Inflammatory macrophage treated with lipopolysaccharide for 4 hours (primary cell): ENCODE measurements around the gene PTEN.
"Not testable (repeated sequence)": the region's sequence is repeated elsewhere in the genome, so short reads cannot be mapped to it uniquely, and the experiment has no call there.

Experiments
- DNase-seq: peaks from one replicate; pipeline ENCODE4 v3.0.0-alpha.2; 2020

Gene PTEN

DNA sequence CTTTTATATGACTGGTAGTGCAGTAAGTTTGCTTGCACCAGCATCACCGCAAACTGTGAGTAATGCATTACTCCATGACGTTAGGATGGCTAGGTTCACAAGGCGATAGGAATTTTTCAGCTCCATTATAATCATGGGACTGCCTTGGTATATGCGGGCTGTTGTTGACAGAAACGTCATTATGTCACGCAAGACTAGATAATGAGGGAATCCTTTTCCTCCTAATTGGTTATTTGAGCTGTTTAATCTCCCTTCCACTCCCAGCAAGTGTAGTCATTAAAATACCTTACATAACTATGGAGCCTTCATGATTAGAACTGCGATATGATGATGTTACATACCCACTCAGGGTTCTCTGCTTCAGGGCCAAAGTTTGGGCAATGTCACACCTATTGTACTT lies 17.4 kb upstream of the PTEN start:
- DNase-seq: no peak

DNA sequence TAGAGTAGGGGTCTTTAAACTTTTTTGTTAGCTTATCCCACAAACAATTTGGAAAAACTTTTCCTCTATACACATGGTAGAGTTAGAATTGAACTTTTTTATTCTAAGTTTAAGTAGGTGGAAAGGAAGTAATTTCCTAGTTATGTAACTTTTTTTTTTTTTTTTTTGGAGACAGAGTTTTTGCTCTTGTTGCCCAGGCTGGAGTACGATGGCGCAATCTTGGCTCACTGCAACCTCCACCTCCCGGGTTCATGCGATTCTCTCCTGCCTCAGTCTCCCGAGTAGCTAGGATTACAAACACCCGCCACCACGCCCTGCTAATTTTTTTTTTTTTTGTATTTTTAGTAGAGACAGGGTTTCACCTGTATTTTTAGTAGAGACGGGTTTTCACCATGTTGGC lies 16.7 kb upstream of the PTEN start:
- DNase-seq: not testable (repeated sequence)

DNA sequence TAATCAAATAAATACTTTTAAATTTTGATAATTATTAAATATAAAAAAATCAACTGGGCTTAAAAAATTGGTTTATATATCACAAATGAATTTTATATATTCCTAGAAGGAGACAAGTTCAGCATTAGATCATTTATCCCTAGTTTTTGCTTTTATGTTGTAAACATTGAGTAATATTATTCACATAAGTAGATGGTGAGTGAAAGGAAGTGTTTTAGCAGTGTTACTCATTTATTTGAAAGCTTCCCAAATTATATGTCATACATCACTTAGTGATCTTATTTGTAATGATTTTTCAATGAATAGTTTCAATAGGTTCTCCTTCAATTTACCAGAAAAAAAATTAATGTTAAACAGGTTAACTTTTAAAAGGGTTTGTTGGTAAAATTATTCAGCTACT lies 15.9 kb upstream of the PTEN start:
- peak; percentile 44 for DNase-seq

DNA sequence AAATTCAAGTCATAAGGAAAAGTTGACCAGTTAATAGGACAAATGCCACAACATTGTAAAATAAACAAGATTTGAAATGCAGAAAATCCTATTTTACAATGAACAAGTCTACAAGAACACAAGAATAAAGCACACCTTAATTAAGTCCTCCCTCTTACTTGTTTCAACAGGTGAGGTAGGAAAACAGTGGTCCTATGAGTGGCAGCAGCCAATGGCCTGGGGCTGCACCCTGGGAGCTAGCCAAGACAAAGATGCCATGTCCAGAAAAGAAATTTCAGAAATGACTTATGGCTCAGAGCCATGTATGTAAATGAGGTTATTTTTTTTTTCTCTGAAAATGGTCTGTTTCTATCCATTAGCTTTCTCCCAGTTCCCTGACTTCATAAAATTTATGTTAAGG lies 14.4 kb upstream of the PTEN start:
- no peak for DNase-seq

DNA sequence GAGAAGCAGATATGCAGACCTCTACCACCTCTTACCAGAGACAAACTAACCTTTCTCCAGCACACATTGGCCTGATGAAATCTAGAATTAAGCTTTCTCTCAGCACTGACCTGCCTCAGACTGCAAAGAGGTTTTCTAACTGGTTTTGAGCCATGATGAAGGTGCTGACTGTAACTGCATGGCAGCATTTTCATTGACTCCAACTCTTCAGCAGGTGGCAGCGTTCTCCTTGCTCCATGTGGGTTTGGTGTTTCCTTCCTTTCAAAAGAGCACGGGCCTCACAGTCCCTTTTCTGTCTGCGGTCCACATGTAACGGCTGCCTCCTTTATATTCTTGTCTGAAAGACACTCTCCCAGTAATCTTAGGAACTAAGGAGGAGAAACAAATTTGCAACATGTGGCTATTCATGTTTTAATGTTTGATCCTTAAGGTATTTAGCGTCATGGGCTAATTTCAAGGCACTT lies 12.7 kb upstream of the PTEN start:
- peak; percentile 43 for DNase-seq

DNA sequence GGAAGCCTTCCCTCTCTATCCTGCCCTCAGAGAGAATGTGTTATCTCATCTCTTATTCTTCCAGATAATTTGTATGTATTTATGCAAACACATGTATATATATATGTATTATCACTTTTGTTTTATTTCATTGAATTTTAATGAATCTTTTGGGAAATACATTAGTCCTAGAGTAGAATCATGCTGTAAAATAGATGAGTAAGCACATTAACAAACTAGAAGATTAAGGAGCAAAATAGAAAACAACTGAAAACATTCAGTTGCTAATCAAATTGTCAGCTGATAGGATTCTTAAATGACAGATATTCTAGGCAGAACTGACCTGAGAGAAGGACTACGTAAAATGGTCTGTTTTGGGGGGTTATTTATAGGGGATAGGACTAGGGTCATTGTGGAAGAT lies 11.3 kb upstream of the PTEN start:
- DNase-seq: no peak

DNA sequence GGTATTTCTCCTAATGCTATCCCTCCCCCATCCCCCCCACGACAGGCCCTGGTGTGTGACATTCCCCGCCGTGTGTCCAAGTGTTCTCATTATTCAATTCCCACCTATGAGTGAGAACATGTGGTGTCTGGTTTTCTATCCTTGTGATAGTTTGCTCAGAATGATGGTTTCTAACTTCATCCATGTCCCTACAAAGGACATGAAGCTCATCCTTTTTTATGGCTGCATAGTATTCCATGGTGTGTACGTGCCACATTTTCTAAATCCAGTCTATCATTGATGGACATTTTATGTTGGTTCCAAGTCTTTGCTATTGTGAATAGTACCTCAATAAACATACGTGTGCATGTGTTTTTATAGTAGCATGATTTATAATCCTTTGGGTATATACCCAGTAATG lies 8.2 kb upstream of the PTEN start:
- DNase-seq: not testable (repeated sequence)

DNA sequence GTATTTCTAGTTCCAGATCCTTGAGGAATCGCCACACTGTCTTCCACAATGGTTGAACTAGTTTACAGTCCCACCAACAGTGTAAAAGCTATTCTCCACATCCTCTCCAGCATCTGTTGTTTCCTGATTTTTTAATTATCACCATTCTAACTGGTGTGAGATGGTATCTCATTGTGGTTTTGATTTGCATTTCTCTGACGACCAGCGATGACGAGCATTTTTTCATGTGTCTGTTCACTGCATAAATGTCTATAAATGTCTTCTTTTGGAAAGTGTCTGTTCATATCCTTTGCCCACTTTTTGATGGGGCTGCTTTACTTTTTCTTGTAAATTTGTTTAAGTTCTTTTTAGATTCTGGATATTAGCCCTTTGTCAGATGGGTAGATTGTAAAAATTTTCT lies 7.8 kb upstream of the PTEN start:
- not testable (repeated sequence) for DNase-seq

DNA sequence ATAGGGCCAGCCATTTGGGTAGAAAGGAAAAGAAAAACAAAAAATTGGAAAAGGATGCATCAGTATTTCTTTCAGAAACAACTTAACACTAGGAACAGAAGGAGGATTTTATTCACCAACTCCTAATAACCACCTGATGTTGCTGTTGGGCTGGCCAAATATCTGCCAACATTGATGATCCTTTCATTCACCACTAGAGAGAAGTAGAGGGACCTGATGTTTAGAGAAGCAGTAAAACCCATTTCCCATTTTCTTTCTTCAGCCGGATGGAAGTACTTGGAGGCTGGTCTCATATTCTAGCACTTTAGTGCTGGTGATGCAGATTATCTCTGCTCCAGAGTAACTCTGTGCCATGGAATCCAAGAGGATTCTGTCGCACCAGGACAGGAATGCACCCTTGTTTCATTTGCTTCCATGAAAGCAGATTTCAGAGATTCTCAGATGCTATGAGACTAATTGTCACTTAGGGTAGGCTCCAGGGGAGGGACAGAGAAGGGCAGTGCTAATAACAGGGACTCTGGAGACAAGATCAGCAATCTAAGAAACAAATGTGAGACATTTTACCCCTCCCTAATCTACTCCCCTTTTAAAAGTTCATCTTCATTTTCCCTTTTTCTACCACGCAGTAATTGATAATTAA lies 3.1 kb upstream of the PTEN start:
- DNase-seq: peak; percentile 84

DNA sequence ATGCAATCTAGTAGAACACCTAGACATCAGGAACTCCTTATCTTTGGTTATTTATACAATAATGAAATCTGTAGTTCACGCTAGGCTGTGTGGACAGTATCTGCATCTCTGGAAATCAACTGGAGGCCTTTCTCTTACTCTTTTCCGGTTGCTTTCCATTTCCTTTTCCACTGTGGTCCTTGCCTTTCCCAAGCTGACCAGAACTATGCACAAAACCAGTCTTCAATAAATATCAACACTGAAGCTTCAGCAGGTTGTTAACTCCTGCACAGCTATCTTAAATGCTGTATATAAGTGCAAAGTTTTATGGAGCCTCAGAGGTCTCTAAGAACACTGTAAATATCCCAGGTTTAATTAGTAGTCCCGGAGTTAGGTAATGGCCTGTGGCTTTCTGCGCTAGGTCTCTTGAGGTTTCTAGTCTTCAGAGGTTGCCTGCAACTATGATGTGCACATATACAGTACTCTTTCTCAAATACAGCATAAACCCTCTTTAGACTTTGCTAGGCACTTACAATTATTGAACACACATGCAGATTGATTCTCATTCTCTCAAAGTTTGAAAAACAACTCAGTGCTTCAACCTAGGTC lies 2.5 kb upstream of the PTEN start:
- DNase-seq: no peak

DNA sequence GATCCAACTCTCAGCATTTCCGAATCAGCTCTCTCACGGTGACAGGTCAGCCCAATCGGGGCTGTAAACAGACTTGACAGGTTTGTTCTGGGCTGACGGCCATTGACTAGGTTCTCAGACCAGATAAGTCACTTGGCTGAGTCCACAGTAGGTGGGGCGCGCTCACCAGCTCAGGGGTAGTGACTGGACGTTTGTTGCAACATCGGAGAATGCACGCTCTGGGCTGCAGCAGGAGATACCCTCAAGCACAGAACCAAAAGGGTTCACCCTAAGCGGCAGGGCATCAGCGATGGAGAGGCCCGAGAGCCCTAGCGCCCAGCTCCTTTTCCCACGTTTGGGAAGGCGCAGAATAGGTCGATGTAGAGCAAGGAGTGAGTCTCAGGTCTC lies 1.9 kb upstream of the PTEN start:
- DNase-seq: peak; percentile 82

DNA sequence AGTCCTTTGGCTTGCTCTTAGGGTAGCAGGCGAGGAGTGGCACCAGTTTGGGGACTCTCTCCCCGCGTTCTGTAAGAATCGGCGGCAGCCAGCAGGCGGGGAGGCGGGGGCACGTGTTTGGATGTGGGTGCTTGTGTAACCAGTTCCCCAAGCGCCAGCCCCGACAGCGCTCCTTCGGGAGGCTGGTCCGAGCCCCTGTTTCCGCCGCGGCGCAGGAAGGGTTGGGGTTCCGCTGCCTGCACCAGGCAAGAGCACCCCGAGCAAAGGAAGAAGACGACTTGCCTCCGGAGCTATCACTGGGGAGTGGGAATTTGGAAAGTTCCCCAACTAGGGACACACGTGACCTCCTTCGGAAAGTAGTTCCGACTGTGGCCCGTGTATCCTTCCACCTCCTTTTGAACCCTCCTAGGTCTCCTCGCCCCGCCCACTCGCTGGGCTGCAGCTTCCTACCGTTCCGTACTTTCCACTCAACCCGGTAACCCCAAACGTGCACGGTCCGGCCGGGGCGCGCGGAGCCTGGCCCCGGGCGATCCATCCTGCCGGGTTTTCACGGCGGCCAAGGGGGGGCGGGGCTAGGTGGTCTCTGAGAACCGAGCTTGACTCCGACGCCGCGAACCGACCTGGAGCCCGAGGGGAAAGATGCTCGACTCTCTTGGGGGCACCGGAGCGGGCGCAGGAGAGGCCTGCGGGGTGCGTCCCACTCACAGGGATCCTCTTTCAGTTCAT lies 1.3 kb upstream of the PTEN start:
- peak; percentile 95 for DNase-seq

DNA sequence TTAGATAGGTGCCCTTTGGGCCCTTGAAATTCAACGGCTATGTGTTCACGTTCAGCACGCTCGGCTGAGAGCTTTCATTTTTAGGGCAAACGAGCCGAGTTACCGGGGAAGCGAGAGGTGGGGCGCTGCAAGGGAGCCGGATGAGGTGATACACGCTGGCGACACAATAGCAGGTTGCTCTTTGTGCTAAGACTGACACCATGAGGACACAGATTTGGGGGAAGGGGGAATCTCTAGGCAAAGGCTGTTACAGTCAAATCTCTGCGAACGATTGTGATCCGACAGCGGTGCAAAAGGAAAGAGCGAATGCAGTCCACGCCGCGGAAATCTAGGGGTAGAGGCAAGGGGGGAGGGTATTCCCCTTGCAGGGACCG lies 759 bp upstream of the PTEN start:
- peak; percentile 46 for DNase-seq

DNA sequence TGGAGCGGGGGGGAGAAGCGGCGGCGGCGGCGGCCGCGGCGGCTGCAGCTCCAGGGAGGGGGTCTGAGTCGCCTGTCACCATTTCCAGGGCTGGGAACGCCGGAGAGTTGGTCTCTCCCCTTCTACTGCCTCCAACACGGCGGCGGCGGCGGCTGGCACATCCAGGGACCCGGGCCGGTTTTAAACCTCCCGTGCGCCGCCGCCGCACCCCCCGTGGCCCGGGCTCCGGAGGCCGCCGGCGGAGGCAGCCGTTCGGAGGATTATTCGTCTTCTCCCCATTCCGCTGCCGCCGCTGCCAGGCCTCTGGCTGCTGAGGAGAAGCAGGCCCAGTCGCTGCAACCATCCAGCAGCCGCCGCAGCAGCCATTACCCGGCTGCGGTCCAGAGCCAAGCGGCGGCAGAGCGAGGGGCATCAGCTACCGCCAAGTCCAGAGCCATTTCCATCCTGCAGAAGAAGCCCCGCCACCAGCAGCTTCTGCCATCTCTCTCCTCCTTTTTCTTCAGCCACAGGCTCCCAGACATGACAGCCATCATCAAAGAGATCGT lies 598 bp downstream of the PTEN start:
- peak; percentile 47 for DNase-seq

DNA sequence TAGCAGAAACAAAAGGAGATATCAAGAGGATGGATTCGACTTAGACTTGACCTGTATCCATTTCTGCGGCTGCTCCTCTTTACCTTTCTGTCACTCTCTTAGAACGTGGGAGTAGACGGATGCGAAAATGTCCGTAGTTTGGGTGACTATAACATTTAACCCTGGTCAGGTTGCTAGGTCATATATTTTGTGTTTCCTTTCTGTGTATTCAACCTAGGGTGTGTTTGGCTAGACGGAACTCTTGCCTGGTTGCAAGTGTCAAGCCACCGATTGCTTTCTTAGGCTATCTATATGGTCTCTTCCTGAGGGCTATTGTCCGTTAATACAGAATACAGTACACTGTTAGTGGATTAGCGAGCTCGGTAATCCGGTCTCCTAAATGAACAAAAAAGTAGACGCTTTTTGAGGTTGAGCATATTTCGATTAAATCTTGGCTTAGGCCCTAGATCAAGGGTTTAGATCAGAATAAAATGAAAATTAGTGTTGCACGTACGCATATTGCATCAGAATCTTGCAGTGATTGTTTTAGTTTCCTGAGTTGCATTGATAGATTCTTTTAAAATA lies 1.2 kb downstream of the PTEN start:
- no peak for DNase-seq

DNA sequence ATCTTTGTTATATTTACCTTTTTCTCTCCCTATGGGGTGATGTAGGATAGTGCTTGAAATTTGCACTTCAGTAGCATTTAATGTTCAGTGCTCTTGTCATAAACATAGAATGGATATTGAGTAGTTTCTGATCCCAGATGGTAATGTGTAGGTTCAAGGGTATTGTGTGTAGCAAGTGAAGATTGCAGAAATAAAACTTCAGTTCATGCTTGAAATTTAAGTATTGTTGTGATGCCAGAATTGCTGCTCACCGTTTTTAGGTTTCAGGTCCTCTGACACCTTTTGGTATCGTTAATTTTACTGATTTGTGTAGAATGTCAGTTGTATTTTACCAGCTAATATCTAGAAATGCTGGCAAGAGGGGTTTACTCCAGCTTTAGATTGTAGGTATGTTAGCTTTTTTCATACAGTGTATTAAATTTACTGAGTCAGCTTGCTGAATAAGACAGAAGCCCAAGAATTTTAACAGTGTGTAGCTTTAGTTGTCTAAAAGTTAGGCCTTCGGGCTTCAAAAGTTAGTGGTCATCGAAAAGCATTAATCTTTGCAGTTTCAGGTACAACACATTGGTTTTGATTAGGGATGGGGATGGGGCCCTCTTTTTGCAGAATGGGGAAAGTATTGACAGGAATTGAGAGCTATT lies 1.9 kb downstream of the PTEN start:
- DNase-seq: no peak

DNA sequence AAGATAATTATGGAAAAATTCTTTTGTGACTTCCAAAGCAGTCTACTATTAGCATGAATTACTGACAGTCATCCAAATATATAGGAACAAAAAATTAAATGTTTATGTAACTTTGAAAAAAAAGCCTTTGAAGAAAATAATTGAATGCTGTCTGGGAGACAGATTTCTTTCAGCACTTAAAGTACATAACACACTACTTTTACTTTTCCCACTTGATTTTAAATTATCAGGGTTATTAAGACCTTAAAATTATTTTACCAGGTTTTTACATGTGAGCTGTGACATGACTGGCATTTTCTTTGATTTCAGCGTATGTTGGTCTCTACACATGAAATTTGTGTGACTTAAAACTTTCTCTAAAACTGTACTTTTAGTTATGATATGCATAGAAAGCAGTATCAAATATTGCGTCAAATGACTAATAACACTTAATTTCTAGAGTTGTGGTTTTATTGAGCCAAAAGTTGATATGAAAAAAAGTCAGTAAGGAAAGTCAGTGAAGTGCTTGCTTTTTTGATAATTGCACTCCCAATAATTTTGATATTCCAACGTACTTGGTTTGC lies 3.1 kb downstream of the PTEN start:
- no peak for DNase-seq

DNA sequence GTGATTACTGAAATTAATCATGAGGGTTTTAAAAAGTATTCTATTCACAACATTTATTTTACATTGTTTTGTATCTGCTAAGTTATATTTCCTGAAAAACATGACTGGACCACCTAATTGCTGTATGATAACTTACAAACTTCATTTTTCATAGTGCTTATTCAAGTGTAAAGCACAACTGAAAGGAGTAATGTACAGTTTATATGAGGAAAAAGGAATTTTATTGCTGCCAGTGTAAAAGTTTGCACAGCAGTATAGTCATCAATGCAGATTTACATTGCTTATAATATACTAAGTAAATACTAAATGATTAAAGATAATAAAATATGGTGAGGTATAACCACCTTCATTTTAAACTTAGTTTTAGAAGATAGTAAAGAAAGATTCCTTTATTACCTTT lies 4.0 kb downstream of the PTEN start:
- DNase-seq: no peak

DNA sequence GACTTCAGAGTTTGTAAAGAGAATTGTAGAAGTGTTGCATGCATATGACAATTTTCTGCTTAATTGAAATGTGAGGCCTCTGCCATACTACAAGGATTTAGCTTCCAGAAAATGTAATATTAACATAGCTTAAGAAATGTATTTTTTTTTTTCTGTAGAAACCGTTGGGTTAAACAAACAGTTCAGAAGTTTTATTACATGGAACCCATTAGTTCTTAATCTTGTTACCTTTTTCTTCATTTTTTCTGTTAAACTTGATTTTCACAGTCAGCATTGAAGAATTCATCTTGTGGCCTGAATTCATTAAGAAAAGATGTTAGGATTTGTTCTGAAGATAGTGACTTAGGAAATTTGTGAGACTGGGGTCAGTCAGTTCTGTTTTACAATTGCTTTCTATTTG lies 4.9 kb downstream of the PTEN start:
- DNase-seq: no peak

DNA sequence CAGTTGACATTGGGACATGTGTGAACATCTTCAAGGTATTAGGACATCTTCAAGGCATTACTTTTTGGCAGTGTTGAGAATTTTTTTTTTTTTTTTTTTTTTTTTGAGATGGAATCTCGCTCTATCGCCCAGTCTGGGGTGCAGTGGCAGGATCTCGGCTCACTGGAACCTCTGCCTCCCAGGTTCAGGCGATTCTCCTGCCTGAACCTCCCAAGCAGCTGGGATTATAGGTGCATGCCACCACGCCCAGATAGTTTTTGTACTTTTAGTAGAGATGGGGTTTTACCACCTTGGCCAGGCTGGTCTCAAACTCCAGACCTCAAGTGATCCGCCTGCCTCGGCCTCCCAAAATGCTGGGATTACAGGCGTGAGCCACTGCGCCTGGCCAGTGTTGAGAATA lies 5.7 kb downstream of the PTEN start:
- not testable (repeated sequence) for DNase-seq

DNA sequence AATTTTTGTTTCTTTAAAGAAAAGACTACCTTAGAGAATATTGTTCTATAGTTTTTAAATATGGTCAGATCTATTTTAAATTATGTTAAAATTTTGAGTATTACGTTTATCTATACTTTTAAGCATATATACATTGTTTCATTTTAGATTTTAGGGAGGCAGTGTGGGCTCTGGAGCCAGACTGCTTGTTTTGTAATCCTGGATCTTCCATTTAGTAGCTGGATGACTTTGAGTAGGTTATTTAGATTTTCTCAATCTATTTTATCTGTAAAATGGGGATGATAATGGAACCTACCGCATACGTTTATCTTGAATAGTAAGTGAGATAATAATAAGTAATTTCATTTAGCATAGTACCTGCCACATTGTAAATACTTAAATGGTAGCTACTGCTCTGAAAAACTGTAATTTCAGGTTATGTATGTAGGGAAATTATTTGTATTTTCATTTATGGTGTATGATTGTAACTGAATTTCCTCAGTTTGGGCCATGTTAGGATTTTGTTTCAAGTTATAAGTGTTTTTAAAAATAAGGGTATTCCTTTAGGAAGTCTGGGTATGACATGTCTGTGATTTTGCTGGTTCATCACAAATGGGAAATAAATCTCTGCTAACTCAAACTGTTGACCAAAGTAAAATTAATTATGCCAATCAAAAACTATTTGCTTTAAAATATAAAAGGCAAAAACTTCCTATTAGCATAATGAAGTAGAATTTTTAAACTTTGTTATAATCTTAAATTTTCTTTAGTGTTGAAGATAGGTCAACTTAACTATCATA lies 6.5 kb downstream of the PTEN start:
- peak; percentile 55 for DNase-seq

DNA sequence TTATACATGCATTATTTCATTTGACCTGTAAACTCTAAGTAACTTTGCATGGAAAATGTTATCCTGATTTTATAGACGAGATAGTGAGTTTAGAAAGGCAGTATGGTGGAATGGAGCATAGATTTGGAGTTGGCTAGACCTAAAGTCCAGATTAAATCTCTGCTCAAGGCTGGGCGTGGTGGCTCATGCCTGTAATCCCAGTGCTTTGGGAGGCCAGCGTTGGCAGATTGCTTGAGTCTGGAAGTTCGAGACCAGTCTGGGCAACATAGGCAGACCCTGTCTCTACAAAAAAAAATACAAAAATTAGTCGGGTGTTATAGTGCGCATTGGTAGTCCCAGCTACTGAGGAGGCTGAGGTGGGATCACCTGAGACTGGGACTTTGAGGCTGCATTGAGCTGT lies 9.4 kb downstream of the PTEN start:
- DNase-seq: no peak
